Nephron (organoid): ENCODE results near the gene FRMD6.
"Not testable (repeated sequence)": the region's sequence is repeated elsewhere in the genome, so short reads cannot be mapped to it uniquely, and the experiment has no call there.

ENCODE experiments used
- H3K27ac Mint-ChIP-seq, 3 experiments: 2 replicates each; pipeline ENCODE4 v1.8.0; 2020; ENCODE audit warnings: mixed read lengths in 3 of 3, mild to moderate bottlenecking in 2 of 3, moderate library complexity in 1 of 3
- H3K27me3 Mint-ChIP-seq: 2 replicates; pipeline ENCODE4 v1.8.0; 2021; ENCODE audit warnings: low read depth, mild to moderate bottlenecking, moderate library complexity, mixed read lengths
- H3K36me3 Mint-ChIP-seq: 2 replicates; pipeline ENCODE4 v1.8.0; 2020; ENCODE audit warnings: low read depth, mixed read lengths
- H3K4me1 Mint-ChIP-seq: 2 replicates; pipeline ENCODE4 v1.8.0; 2020; ENCODE audit warnings: mixed read lengths
- H3K4me3 Mint-ChIP-seq, 3 experiments: 2 replicates each; pipeline ENCODE4 v1.8.0; 2020; ENCODE audit warnings: mild to moderate bottlenecking in 3 of 3, mixed read lengths in 3 of 3, moderate library complexity in 2 of 3
- H3K9me3 Mint-ChIP-seq: 2 replicates; pipeline ENCODE4 v1.8.0; 2020; ENCODE audit warnings: mixed read lengths
- TF ChIP-seq, protein P1 (sequence below), 3 experiments: fragments of 200-600 bp; sonication (generic); IDR thresholded peaks; one replicate each; pipeline ENCODE4 v1.5.0; 2021; ENCODE audit warnings: antibody characterized with exemption in 3 of 3; ENCODE audit not compliant: unreplicated experiment in 3 of 3

Gene FRMD6

DNA sequence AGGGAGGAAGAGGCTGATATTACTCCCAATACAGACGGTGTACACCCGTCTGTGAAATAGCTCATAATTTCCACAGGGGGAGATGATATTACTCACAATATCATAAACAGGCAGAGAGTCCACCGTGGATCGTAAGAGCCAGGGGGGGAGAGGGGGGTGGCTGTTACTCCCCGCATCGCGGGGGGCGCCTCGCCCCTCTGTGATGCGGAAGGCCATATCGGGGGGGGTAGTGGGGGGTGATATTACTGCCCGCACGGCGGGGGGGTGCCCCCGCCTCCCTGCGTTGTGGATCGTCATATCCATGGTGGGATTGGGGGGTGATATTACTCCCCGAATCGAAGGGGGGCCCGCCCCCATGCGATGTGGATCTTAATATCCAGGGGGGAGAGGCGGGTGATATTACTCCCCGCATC, 91.9 kb downstream of the FRMD6 start:
- Mint-ChIP-seq H3K27ac (no peak overlapping the region), H3K4me1 (peaks cover 3% of the 10 kb centered on the region), H3K27me3 (no peaks in the 10 kb centered on the region), H3K4me3 (no peak overlapping the region), H3K9me3 (peaks cover 20% of the 10 kb centered on the region), H3K36me3 (no peaks in the 10 kb centered on the region)
- TF ChIP-seq, protein P1, sequence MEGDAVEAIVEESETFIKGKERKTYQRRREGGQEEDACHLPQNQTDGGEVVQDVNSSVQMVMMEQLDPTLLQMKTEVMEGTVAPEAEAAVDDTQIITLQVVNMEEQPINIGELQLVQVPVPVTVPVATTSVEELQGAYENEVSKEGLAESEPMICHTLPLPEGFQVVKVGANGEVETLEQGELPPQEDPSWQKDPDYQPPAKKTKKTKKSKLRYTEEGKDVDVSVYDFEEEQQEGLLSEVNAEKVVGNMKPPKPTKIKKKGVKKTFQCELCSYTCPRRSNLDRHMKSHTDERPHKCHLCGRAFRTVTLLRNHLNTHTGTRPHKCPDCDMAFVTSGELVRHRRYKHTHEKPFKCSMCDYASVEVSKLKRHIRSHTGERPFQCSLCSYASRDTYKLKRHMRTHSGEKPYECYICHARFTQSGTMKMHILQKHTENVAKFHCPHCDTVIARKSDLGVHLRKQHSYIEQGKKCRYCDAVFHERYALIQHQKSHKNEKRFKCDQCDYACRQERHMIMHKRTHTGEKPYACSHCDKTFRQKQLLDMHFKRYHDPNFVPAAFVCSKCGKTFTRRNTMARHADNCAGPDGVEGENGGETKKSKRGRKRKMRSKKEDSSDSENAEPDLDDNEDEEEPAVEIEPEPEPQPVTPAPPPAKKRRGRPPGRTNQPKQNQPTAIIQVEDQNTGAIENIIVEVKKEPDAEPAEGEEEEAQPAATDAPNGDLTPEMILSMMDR (IDR thresholded peaks at IDR 0.05; ENCODE audit: unreplicated experiment in 3 of 3) = no peak

DNA sequence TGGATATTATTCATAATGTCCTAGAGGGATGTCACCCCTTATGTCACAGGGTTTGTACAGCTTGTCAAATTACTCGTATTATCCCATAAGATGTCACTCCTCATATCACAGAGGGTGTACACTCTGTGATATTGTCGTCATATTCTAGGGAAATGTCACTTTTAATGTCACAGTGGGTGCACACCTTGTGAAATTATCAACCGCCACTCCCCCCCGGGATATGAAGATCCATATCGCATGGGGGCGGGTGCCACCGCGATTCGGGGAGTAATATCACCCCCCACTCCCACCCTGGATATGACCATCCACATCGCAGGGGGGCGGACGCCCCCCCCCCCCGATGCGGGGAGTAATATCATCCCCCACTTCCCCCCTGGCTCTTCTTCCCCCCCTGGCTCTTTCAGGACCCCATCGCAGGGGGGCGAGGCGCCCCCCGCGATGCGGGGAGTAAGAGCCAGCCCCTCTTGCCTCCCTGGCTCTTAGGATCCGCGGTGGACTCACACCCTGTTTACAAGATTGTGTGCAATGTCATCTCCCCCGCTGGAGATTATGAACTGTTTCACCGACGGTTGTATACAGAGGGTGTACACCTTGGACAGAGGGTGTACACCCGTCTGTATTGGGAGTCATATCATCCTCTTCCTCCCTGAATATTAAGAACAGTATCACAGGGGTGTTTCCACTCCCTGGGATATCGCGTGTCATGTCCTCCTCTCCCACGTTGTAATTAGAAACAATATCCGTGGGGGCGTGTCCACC, 92.8 kb downstream of the FRMD6 start:
- no peaks in the 10 kb centered on the region for H3K36me3 Mint-ChIP-seq
- H3K27ac Mint-ChIP-seq = no peak overlapping the region
- H3K4me3 Mint-ChIP-seq = no peak overlapping the region
- TF ChIP-seq, protein P1 (IDR thresholded peaks at IDR 0.05; ENCODE audit: unreplicated experiment in 3 of 3) = no peak
- H3K27me3 Mint-ChIP-seq = no peaks in the 10 kb centered on the region
- no peaks in the 10 kb centered on the region for H3K4me1 Mint-ChIP-seq
- H3K9me3 Mint-ChIP-seq = peaks cover 20% of the 10 kb centered on the region

DNA sequence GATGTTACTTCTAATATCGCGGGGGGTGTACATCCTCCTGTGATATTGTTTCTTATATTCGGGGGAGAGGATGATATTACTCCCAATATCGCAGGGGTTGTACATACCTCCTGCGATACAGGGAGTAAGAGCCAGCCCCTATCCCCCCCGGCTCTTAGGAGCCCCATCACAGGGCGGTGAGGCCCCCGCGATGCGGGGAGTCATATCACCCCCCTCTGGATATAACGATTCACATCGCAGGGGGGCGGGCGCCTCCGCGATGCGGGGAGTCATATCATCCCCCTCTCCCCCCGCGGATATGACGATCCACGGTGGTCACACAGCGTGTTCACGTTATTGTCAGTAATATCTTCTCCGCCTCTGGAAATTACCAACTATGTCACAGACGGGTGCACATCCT, 95.1 kb downstream of the FRMD6 start:
- H3K27ac Mint-ChIP-seq, H3K27me3 Mint-ChIP-seq, H3K4me1 Mint-ChIP-seq, H3K36me3 Mint-ChIP-seq, H3K4me3 Mint-ChIP-seq: not testable (repeated sequence)
- peaks cover 19% of the 10 kb centered on the region for H3K9me3 Mint-ChIP-seq

GRCh38 chr14:51750542-51750941, 98.8 kb downstream of the FRMD6 start:
- no peak overlapping the region for H3K4me3 Mint-ChIP-seq
- peaks cover 13% of the 10 kb centered on the region for H3K27me3 Mint-ChIP-seq
- H3K27ac Mint-ChIP-seq = no peak overlapping the region

GRCh38 chr14:51751611-51752345, 100.1 kb downstream of the FRMD6 start:
- H3K27me3 Mint-ChIP-seq = peaks cover 13% of the 10 kb centered on the region

More at GRCh38 chr14:51750542-51750941, 98.8 kb downstream of the FRMD6 start:
- peaks cover 2% of the 10 kb centered on the region for H3K9me3 Mint-ChIP-seq
- no peaks in the 10 kb centered on the region for H3K4me1 Mint-ChIP-seq
- no peaks in the 10 kb centered on the region for H3K36me3 Mint-ChIP-seq
- TF ChIP-seq, protein P1 (IDR thresholded peaks at IDR 0.05; ENCODE audit: unreplicated experiment in 3 of 3) = no peak

GRCh38 chr14:51757756-51758155, 106.0 kb downstream of the FRMD6 start:
- not testable (repeated sequence) for H3K36me3 Mint-ChIP-seq, H3K27ac Mint-ChIP-seq, H3K27me3 Mint-ChIP-seq, H3K4me3 Mint-ChIP-seq, H3K9me3 Mint-ChIP-seq, H3K4me1 Mint-ChIP-seq

More at GRCh38 chr14:51751611-51752345, 100.1 kb downstream of the FRMD6 start:
- H3K9me3 Mint-ChIP-seq, H3K36me3 Mint-ChIP-seq, H3K4me1 Mint-ChIP-seq, H3K4me3 Mint-ChIP-seq, H3K27ac Mint-ChIP-seq: not testable (repeated sequence)

DNA sequence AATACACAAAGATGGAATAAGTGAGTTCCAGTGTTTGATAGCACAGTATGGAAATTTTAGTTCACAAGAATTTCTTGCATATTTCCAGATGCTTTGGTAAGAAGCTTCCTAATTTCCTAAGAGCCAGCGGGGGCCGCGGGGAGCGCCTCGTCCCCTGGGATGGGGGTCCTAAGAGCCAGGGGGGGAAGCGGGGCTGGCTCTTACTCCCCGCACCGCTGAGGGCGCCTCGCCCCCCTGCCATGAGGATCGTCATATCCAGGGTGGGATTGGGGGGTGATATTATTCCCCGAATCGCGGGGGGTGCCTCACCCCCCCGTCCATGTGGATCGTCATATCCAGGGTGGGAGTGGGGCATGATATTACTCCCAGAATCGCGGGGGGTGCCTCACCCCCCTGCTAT, 108.2 kb downstream of the FRMD6 start:
- TF ChIP-seq, protein P1 (IDR thresholded peaks at IDR 0.05; ENCODE audit: unreplicated experiment in 3 of 3) = no peak
- Mint-ChIP-seq H3K27me3 (peaks cover 3% of the 10 kb centered on the region), H3K4me3 (no peak overlapping the region), H3K27ac (no peak overlapping the region), H3K9me3 (no peaks in the 10 kb centered on the region), H3K36me3 (no peaks in the 10 kb centered on the region), H3K4me1 (no peaks in the 10 kb centered on the region)

- not testable (repeated sequence) for H3K27me3 Mint-ChIP-seq, H3K36me3 Mint-ChIP-seq, H3K4me1 Mint-ChIP-seq, H3K4me3 Mint-ChIP-seq, H3K9me3 Mint-ChIP-seq, H3K27ac Mint-ChIP-seq
Observed at GRCh38 chr14:51765726-51766125, 114.0 kb downstream of the FRMD6 start.

DNA sequence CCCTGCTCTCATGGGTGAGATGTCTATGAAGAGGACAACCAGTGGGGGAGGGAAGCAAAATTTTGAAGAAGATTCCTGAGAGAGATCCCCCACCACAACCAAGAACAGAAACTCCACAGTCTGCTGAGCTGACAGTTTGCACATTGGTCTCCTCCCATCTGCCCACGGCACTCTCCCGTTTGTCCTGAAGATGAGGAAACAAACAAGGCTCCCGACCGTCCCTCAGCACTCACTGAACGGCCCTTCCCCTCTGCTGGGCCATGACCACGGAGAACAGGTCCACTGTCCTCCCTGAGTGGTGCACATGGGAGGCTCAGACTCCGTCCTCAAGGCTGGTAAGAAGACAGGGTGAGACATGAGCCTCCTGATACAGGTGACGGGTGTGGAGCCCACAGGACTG, 114.9 kb downstream of the FRMD6 start:
- not testable (repeated sequence) for H3K9me3 Mint-ChIP-seq, H3K27ac Mint-ChIP-seq, H3K27me3 Mint-ChIP-seq, H3K4me3 Mint-ChIP-seq, H3K36me3 Mint-ChIP-seq, H3K4me1 Mint-ChIP-seq

GRCh38 chr14:51769261-51769660, 117.6 kb downstream of the FRMD6 start:
- not testable (repeated sequence) for H3K4me3 Mint-ChIP-seq, H3K27ac Mint-ChIP-seq, H3K36me3 Mint-ChIP-seq, H3K4me1 Mint-ChIP-seq, H3K27me3 Mint-ChIP-seq, H3K9me3 Mint-ChIP-seq
